GM18520 (cell line): Measurements from ENCODE around the gene LEMD2.
A peak's percentile ranks its signal among the peaks of the same experiment; 100 is the strongest.

ENCODE experiments used
- ATAC-seq: cut with Tn5 transposase; IDR thresholded peaks from one replicate; pipeline ENCODE4 v1.9.1; 2021; ENCODE audit not compliant: unreplicated experiment

The LEMD2 gene

GRCh38 chr6:33797626-33798342 is 8.9 kb upstream of the LEMD2 start:
- no peak for ATAC-seq

- no peak for ATAC-seq
Measured at GRCh38 chr6:33794910-33795623, 6.1 kb upstream of the LEMD2 start.

- no peak for ATAC-seq
Measured at GRCh38 chr6:33792981-33793380, 4.1 kb upstream of the LEMD2 start.

GRCh38 chr6:33791620-33792019 is 2.7 kb upstream of the LEMD2 start:
- no peak for ATAC-seq

DNA sequence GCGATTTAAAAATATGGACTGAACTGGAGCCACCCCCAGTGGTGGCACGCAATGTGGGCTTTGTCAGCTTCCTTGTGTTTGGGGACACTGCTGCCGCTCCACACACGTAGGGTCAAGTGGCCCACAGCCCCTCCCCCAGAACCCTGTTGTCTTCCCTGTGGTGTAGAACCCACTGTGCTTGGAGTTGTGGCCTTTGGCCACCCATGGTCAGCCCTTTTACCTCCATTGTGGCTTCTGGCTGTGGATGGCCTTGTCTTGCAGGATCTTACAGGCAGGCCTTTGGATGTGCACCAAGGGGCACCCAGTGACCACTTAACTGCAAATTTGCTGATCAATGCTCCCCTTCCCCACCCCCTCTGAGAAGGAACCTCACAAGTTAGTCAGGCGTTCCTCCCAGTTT is 2.0 kb upstream of the LEMD2 start:
- no peak for ATAC-seq

DNA sequence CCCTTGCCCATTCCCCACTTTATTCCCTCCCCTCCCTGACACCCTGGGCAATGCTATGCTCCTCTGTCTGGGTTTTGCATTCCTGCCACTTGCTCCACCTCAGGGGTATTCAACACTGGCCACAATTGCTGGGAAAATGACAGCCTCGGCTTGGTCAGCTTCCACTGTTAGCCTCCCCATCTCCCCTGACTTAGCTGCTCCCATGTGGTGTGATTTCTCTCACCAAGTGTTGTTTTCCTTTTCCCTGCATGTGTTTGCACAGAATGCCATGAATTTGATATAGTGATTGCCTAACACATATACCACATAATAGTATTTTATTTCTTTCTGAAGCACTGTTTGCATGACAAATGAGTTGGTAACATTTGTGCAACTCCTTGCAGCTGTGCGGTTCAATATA is 1.4 kb upstream of the LEMD2 start:
- ATAC-seq, result no peak

DNA sequence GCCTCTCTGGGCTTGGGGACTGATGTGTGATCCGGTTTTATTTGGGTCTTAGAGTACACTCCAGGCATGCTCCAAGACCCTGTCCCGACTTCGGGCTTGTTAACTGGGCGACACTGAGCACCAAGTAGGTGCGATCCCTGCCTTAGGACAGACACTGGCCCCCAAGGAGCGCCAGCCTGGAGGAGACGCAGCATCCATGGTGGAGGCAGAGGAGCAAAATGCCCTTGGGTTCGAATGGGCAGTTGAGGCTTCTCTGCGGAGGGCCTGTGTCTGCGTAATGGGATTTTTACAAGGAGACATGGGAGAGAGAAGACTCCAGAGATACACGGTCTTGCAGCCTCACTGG is 593 bp upstream of the LEMD2 start:
- no peak for ATAC-seq

DNA sequence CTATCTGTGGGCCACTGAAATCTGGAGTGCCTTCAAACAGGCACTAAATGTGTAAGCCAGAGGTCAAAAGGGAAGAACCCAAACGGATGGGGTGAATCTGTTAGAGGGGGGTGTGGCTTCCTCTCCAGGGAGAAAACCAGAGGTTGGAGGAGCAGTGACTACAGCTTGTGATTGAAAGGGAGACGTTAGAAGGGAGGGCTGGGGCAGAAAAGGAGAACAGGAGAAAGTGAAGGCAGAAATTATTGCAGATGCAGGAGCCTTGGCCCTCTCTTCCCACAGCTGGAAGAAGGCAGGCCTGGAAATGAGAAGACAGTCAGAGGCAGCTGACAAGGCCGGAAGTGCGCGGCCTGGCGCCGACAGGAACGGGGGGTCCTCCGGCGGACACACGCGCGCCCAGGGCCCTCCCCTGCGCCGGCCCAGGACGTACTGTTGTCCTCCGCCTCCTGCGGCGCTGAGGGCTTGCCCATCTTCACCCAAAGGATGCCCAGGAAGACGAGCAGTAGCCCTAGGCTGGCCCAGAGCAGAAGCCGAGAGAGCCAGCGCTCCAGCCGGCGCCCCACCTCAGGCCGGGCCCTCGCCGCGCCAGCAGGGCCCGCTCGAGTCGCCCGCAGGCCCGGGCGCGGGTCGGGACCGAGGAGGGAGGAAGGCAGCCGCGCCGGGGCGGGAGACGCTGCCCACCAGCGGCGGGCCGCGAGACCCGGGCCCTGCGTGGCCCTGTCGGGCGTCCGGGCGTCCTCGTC is 806 bp downstream of the LEMD2 start:
- ATAC-seq, result peak; percentile 21

- no peak for ATAC-seq
Measured at GRCh38 chr6:33787346-33787953, 1.5 kb downstream of the LEMD2 start.

- no peak for ATAC-seq
Measured at GRCh38 chr6:33786736-33787135, 2.2 kb downstream of the LEMD2 start.

- no peak for ATAC-seq
Measured at GRCh38 chr6:33785778-33786177, 3.2 kb downstream of the LEMD2 start.

DNA sequence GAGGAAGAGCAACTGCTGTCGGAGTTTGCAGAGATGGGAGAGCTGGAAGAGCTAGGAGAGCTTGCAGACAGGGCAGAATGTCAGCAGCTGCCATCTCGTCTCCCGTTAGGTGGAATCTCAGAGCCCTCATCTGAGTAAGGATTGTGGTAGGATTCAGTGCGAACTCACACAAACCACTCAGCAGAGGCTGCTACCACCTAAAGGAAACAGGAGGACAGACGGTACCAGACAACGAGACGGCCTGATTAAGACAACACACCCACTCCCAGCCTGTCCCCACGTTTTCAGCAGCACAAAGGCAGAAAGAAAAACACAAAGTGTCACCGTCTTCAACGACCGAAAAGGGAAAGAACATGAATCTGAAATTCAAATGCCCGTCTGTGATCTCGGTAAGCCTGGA is 4.1 kb downstream of the LEMD2 start:
- no peak for ATAC-seq

DNA sequence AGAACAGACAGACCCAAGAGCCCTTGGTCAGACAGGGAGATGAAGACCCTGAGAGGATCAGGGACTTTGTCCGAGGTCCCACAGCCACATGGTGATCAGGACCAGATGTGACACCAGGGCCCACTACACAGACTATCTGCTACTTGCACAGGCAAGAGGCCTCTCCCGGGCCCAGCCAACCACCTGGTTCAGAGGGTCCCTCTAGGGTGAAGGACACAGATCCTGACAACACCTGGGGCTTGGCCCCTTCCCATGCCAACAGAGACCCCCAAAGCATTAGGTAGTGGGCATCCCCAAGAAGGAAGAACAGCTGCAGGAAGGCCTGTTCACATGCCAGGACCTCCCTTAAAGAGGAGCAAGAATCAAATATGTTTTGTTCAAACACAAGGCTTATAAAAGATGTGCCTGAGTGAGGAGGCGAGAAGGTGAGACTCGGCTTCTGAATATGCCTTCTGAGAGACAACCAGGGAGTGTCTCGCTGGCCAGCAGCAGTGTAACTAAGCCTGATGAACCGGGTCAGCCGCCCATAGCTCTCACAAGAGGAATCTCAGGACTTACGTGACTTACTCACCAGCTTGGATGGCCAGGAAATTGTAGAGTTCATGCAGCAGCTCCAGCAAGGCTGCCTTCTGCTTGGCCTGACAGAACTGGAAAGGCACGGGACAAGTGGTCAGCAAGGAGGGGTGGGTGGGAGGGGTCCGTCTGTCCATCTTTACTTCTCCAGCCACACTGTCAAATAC is 5.0 kb downstream of the LEMD2 start:
- no peak for ATAC-seq

DNA sequence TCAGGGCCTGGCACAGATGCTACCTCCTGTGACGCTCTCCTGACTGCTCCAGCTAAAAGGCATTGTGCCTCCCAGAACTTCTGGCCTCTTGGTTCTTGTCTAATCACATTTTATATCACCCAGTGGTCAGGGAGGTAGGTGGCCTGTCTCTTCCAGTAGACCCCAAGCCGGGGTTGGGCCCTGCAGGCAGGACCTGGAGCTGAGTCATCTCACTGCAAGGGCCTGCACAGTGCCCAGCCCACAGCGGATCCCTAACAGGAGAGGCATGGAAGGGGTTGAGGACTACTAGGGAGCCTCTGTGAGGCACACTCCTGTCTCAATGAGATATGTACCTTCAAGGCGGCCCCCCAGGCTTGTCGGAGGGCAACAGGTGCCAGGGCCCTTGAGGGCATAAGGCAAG is 6.4 kb downstream of the LEMD2 start:
- no peak for ATAC-seq

GRCh38 chr6:33781131-33781975 is 7.6 kb downstream of the LEMD2 start:
- no peak for ATAC-seq

DNA sequence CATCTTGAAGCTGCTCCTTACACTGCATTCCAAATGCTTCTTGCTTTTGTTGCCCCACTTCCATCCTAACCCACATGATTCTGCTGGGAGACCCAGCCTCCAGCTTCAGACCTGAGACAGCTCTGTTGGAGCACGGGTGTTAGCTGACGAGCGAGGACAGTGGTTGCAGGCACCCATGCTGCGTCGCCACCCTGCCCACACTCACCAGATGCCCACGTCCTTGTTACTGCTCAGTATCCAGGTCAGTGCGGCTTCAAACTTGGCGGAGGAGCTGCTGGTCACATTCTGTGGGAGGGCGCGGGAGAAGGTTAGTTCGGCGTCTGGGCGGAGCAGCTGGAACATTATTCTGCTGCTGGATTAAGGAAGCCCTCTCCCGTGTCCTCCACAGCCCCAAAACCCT is 9.0 kb downstream of the LEMD2 start:
- no peak for ATAC-seq

DNA sequence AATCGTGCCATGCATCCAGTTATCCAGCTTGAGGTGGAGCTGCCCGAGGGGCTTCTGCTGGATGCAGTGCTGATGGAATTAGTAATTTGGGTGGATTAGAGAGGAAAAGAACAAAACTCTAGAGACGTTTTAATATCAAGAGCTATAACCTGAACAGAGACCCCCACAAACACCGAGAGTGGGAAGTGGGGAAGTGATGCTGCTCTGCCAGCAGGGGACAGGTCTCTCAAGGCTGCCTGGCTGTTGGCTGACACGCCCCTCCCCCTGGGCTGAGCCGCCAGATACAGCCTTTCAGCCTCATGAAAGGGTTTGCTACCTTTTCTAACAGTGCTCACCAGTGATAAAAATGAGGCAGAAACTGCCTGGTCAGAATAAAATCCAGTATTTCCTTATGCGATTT is 9.6 kb downstream of the LEMD2 start:
- ATAC-seq, result no peak

- no peak for ATAC-seq
Measured at GRCh38 chr6:33778444-33779121, 10.3 kb downstream of the LEMD2 start.
